ENCODE measurements around the gene TSR3.

TSR3 gene

DNA sequence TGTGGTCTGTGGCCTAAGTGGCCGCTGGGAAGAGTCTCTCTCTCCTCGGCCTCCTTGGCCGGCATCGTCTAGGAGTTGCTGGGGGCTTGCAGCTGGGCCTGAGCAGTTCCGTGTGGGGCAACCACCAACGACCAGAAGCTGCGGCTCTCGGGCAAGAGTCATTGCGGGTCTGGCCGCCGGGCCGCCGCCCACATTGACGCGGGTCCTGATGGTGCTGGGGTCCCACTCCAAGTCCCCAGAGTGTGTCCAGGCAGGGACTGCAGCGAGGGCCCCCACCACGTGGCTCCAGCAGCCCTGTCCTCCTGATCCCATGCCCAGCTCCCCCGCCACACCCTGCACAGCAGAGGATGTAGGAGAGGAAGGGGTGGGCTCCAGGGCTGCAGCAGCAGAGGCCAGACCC lies 31.9 kb upstream of the TSR3 start:
- TF ChIP-seq, protein P1, sequence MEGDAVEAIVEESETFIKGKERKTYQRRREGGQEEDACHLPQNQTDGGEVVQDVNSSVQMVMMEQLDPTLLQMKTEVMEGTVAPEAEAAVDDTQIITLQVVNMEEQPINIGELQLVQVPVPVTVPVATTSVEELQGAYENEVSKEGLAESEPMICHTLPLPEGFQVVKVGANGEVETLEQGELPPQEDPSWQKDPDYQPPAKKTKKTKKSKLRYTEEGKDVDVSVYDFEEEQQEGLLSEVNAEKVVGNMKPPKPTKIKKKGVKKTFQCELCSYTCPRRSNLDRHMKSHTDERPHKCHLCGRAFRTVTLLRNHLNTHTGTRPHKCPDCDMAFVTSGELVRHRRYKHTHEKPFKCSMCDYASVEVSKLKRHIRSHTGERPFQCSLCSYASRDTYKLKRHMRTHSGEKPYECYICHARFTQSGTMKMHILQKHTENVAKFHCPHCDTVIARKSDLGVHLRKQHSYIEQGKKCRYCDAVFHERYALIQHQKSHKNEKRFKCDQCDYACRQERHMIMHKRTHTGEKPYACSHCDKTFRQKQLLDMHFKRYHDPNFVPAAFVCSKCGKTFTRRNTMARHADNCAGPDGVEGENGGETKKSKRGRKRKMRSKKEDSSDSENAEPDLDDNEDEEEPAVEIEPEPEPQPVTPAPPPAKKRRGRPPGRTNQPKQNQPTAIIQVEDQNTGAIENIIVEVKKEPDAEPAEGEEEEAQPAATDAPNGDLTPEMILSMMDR (conservative IDR thresholded peaks at IDR 0.05; ENCODE audit: low read depth, low read length), result no peak
- DNase-seq (ENCODE audit: low read depth), result no peak
- H3K4me3 ChIP-seq (ENCODE audit: low read length), result no peak overlapping the region

DNA sequence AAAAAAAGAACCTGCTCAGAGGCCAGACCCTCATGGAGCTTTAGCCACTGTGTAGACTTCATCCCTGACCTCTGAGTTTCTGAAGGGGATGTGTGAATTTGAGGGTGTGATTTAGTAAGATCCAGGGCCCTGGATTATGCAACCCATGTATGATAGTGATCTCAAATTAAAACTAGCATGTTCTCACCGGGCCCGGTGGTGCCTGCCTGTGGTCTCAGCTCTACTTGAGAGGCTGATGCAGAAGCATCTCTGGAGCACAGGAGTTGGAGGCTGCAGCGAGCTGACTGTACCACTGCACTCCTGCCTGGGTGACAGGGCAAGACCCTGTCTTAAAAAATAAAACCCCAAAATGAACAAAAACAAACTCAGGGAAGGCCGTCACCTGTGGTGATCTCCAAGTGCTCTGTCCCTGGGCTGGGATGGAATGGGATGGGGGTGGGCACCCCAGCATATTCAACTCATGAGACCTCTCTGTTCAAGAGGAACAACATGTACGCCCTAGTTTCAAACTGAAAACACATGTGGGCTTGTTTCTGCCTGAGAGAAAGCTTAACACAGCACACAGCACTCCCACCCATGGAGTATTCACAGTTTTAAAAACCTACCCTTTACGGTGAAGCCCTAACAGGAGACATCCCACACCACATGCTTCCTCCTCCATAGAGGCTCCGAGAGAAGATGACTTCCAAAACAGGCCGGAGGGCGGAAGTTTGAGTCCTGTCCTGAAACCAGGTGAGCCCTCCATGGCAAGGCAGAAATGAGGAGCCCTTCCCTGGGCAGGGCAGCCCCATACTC lies 30.1 kb upstream of the TSR3 start:
- TF ChIP-seq, protein P1 (conservative IDR thresholded peaks at IDR 0.05; ENCODE audit: low read depth, low read length), result no peak
- H3K4me3 ChIP-seq (ENCODE audit: low read length), result no peak overlapping the region
- no peak for DNase-seq (ENCODE audit: low read depth)

DNA sequence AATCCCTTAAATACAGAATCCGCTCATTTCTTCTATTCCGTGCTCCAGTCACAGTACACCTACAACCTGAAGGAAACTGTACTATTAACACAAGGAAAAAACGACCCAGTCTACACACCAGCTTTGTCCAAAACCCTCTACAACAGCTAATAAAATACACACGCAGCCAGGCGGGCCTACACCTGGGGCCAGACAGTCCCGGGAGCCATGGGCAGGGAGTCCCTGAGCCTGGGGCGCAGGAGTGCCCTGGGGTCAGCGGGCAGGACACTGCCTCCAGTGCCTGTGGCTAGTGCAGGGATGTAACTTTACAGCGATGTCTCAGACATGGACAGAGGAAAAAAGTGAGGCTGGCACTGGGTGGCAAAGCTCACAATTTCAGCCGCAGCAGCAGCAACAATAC lies 28.5 kb upstream of the TSR3 start:
- TF ChIP-seq, protein P1 (conservative IDR thresholded peaks at IDR 0.05; ENCODE audit: low read depth, low read length), result no peak
- H3K4me3 ChIP-seq (ENCODE audit: low read length), result peak overlapping the region; percentile 36
- DNase-seq (ENCODE audit: low read depth), result no peak

DNA sequence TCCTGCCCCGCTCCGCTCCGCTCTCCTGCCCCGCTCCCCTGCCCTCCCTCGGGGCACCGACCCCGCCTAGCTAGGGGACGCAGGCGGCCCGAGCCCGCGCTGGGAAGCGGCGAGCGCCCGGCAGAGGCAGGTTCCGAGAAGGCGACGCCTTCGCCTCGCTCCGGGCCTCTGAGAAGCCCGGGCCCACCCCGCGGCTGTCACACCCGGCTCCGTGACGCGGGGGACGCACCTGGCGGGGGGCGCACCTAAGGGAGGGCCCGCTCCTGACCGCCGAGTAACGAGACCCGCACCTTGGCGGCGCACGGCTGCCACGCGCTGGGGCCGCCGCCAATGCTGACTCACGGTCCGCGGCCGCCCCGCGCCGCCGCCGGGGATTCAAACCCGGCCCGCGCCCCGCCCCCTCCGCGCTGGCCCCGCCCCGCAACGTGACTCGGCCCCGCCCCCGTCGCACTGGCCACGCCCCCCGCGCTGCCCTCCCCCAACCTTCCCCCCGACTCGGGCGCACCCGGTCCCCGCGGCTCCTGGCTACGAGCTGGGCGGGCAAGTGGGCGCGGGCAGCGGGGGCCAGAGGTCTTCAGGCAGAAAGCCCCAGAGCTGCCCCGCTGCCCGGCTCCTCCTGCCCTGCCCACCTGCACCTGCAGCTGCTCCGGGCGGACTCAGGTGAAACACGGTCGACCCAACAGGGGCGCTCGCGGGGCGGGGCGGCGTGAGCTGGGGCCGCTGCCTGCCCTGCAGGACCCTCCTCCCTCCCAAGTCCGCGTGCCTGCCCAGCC lies 27.8 kb upstream of the TSR3 start:
- H3K4me3 ChIP-seq (ENCODE audit: low read length), result peak overlapping the region; percentile 41
- DNase-seq (ENCODE audit: low read depth), result no peak
- TF ChIP-seq, protein P1 (conservative IDR thresholded peaks at IDR 0.05; ENCODE audit: low read depth, low read length), result no peak

DNA sequence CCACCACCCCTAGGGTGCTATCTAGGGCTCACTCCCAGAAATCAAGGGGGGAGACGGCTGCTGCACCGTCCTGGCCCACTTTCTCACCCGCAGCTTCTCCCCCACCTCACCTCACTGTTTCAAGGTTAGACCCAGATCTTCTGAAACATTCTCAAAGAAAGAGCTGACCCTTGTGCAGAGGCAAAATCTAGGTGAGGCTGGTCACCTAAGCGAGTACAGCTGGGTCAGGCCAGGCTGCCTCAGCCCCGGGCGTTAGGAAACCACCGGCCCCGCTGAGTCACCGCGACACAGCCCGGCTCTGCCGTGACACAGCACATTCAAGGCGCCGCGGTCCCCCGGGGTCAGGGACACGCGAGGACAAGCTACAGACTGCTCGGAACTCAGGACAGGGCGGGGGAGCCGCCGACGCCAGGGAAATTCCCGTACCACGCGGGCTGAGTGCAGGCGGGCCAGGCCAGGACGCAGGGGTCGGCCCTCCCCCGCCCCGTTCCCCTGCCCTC lies 27.2 kb upstream of the TSR3 start:
- DNase-seq (ENCODE audit: low read depth), result peak; percentile 21
- TF ChIP-seq, protein P1 (conservative IDR thresholded peaks at IDR 0.05; ENCODE audit: low read depth, low read length), result no peak
- peak overlapping the region; percentile 41 for H3K4me3 ChIP-seq (ENCODE audit: low read length)

DNA sequence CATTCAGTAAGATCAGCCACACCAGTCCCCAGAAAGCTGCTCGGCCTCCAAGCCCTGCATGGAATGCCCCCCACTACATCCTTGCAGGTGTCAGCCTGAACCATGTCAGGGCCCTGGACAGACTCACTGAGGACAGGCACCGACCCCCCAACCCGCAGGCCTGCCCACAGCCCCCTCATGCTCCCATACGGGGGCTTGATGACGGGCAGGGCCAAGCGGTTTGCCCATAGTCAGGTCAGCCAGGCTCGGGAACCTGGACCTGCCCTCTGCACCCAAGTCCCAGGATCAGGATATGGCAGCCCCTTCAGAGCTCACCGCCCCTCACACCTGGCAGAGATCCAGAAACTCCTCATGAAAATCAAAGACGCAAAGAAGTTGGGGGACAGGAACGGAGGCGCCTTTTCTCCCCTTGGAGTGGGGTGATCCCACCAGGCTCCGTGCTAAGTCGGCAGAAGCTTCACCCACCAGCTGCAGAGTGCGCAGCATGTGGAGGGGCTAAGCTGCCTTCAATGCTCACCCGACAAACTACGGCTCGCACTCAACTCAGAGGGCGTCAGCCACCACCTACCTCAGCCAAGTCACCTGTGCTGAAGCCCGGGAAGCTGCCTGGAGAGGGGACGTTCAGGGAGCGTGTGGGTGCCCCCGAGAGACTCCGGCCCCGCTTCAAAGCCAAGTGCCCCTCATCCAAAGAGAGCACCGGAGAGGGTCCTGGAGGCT lies 26.6 kb upstream of the TSR3 start:
- TF ChIP-seq, protein P1 (conservative IDR thresholded peaks at IDR 0.05; ENCODE audit: low read depth, low read length), result no peak
- peak overlapping the region; percentile 41 for H3K4me3 ChIP-seq (ENCODE audit: low read length)

More for the DNA sequence above, 26.6 kb upstream of the TSR3 start:
- DNase-seq (ENCODE audit: low read depth), result no peak

Data from retinal pigment epithelial cell (primary cell).